Measurements from ENCODE around the gene GPR150.

The GPR150 gene

GRCh38 chr5:95652849-95653248, 33.0 kb downstream of the GPR150 start:
- no peak for ATAC-seq

- ATAC-seq, result no peak
Measured at GRCh38 chr5:95654196-95654595, 34.3 kb downstream of the GPR150 start.

- ATAC-seq, result no peak
Measured at GRCh38 chr5:95655575-95655974, 35.7 kb downstream of the GPR150 start.

GRCh38 chr5:95660060-95660459, 40.2 kb downstream of the GPR150 start:
- ATAC-seq, result no peak

GRCh38 chr5:95662946-95663345, 43.1 kb downstream of the GPR150 start:
- ATAC-seq, result no peak

GRCh38 chr5:95664204-95664786, 44.4 kb downstream of the GPR150 start:
- no peak for ATAC-seq

GRCh38 chr5:95667061-95667618, 47.3 kb downstream of the GPR150 start:
- ATAC-seq, result no peak

GRCh38 chr5:95667678-95668077, 47.8 kb downstream of the GPR150 start:
- ATAC-seq, result no peak

GRCh38 chr5:95668216-95668615, 48.3 kb downstream of the GPR150 start:
- no peak for ATAC-seq

- no peak for ATAC-seq
Measured at GRCh38 chr5:95668728-95669127, 48.8 kb downstream of the GPR150 start.

- ATAC-seq, result no peak
Measured at GRCh38 chr5:95669540-95669939, 49.7 kb downstream of the GPR150 start.

- no peak for ATAC-seq
Measured at GRCh38 chr5:95669985-95670384, 50.1 kb downstream of the GPR150 start.

GRCh38 chr5:95670568-95670967, 50.7 kb downstream of the GPR150 start:
- no peak for ATAC-seq

Data from activated CD4-positive, CD25-positive, alpha-beta regulatory T cell treated with anti-CD3 and anti-CD28 coated beads, Interleukin-2, amount 50 U/mL, for 24 hours (primary cell).